Stimulated activated CD4-positive, alpha-beta T cell treated with anti-CD3 and anti-CD28 coated beads, Interleukin-12 subunit alpha, Interleukin-12 subunit beta, amount 100 ng/mL, for 4 hours (primary cell): ENCODE results near the gene MAGEA2B.
"Not testable (repeated sequence)": the region's sequence is repeated elsewhere in the genome, so short reads cannot be mapped to it uniquely, and the experiment has no call there.

Experiments used
- DNase-seq: peaks from one replicate; pipeline ENCODE4 v3.0.0-alpha.2; 2020

The MAGEA2B gene

GRCh38 chrX:152713815-152714787 lies at the start of gene MAGEA2B:
Gene MAGEA2B (plus strand): TSS chrX:152714628. CDS start chrX:152717107, 2,479 bp downstream.
- DNase-seq = not testable (repeated sequence)

- no peak for DNase-seq
Measured at GRCh38 chrX:152674135-152674534, 40.3 kb upstream of the MAGEA2B start.

GRCh38 chrX:152674652-152675051 lies 39.8 kb upstream of the MAGEA2B start:
- not testable (repeated sequence) for DNase-seq

- DNase-seq = not testable (repeated sequence)
Measured at GRCh38 chrX:152681012-152681411, 33.4 kb upstream of the MAGEA2B start.

- not testable (repeated sequence) for DNase-seq
Measured at GRCh38 chrX:152697952-152698931, 16.2 kb upstream of the MAGEA2B start, which contains the start of gene MAGEA3. Gene MAGEA3 (plus strand): TSS chrX:152698794. CDS start chrX:152700833, 2,039 bp downstream.

- not testable (repeated sequence) for DNase-seq
Measured at GRCh38 chrX:152700390-152700789, 14.0 kb upstream of the MAGEA2B start.

- DNase-seq = not testable (repeated sequence)
Measured at GRCh38 chrX:152706500-152706899, 7.9 kb upstream of the MAGEA2B start.

- not testable (repeated sequence) for DNase-seq
Measured at GRCh38 chrX:152709173-152709572, 5.3 kb upstream of the MAGEA2B start, which contains the start of gene CSAG2. Gene CSAG2 (minus strand): TSS chrX:152709273. CDS start chrX:152709112, 161 bp downstream.

GRCh38 chrX:152713195-152713594 lies 1.2 kb upstream of the MAGEA2B start:
- DNase-seq = not testable (repeated sequence)

GRCh38 chrX:152725409-152725808 lies 11.0 kb downstream of the MAGEA2B start:
- no peak for DNase-seq

- DNase-seq = no peak
Measured at GRCh38 chrX:152733261-152733975, 19.0 kb downstream of the MAGEA2B start, which contains the start of the genes CSAG1 and MAGEA12. Gene CSAG1 (minus strand): TSS chrX:152733721. CDS start chrX:152732460, 1,261 bp downstream. Gene MAGEA12 (plus strand): TSS chrX:152733757. CDS start chrX:152736162, 2,405 bp downstream.

GRCh38 chrX:152734143-152734858 lies 19.9 kb downstream of the MAGEA2B start:
- DNase-seq = not testable (repeated sequence)

GRCh38 chrX:152735101-152735500 lies 20.7 kb downstream of the MAGEA2B start:
- DNase-seq = no peak

- no peak for DNase-seq
Measured at GRCh38 chrX:152735860-152736511, 21.6 kb downstream of the MAGEA2B start.

- DNase-seq = not testable (repeated sequence)
Measured at GRCh38 chrX:152736528-152736927, 22.1 kb downstream of the MAGEA2B start.

- DNase-seq = no peak
Measured at GRCh38 chrX:152738560-152738959, 24.1 kb downstream of the MAGEA2B start.

GRCh38 chrX:152753686-152754650 lies 39.5 kb downstream of the MAGEA2B start, which contains the start of gene MAGEA2:
Gene MAGEA2 (minus strand): TSS chrX:152753842. CDS start chrX:152751363, 2,479 bp downstream.
- not testable (repeated sequence) for DNase-seq

GRCh38 chrX:152754871-152755270 lies 40.4 kb downstream of the MAGEA2B start:
- not testable (repeated sequence) for DNase-seq

GRCh38 chrX:152758918-152759317 lies 44.5 kb downstream of the MAGEA2B start, which contains the start of gene CSAG3:
Gene CSAG3 (plus strand): TSS chrX:152759218.
- not testable (repeated sequence) for DNase-seq
